Hepatocyte (in vitro differentiated cells): Measurements from ENCODE around the gene ZNF764.

Experiments
- EZH2 ChIP-seq: fragments of 200-600 bp; sonication (generic); IDR thresholded peaks from 2 replicates; pipeline ENCODE4 v1.6.1; 2016; ENCODE audit warnings: antibody characterized with exemption, mild to moderate bottlenecking, borderline replicate concordance
- EZH2phosphoT487 ChIP-seq: fragments of 200-600 bp; sonication (generic); IDR thresholded peaks from one replicate; pipeline ENCODE4 v1.6.1; 2018; ENCODE audit warnings: antibody characterized with exemption, mild to moderate bottlenecking, low read depth, moderate library complexity; ENCODE audit not compliant: unreplicated experiment, severe bottlenecking
- TF ChIP-seq, protein P1 (sequence below): fragments of 200-600 bp; sonication (generic); IDR thresholded peaks from 2 replicates; pipeline ENCODE4 v1.5.1; 2016; ENCODE audit warnings: antibody characterized with exemption, mild to moderate bottlenecking; ENCODE audit not compliant: poor library complexity

DNA sequence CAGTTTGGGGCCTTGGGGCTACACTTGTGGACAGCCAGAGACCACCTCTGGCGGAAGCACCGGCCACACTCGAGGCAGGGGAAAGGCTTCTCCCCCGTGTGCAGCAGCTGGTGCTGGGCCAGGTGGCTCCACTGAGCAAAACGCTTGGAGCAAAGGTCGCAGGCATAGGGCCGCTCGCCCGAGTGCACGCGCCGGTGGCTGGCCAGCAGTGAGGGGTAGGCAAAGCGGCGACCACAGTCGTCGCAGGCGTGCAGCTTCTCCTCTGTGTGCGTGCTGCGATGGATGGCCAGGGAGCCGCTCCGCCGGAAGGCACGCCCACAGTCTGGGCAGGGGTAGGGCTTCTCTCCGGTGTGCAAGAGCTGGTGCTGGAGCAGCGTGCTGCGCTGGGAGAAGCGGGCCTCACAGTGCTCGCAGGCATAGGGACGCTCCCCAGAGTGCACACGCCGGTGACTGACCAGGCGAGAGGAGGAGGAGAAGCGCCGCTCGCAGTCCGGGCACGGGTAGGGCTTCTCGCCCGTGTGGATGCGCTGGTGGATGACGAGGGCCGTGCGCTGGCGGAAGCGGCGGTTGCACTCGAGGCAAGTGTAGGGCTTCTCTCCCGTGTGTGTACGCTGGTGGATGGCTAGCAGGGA, 46.3 kb upstream of the ZNF764 start:
- TF ChIP-seq, protein P1, sequence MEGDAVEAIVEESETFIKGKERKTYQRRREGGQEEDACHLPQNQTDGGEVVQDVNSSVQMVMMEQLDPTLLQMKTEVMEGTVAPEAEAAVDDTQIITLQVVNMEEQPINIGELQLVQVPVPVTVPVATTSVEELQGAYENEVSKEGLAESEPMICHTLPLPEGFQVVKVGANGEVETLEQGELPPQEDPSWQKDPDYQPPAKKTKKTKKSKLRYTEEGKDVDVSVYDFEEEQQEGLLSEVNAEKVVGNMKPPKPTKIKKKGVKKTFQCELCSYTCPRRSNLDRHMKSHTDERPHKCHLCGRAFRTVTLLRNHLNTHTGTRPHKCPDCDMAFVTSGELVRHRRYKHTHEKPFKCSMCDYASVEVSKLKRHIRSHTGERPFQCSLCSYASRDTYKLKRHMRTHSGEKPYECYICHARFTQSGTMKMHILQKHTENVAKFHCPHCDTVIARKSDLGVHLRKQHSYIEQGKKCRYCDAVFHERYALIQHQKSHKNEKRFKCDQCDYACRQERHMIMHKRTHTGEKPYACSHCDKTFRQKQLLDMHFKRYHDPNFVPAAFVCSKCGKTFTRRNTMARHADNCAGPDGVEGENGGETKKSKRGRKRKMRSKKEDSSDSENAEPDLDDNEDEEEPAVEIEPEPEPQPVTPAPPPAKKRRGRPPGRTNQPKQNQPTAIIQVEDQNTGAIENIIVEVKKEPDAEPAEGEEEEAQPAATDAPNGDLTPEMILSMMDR: no peak
- no peak for TF ChIP-seq EZH2phosphoT487
- TF ChIP-seq EZH2: no peak
